Panc1 (cell line): ENCODE results near the gene CDH23. TPM values are rescaled to one million over a fixed set of nuclear protein-coding genes. Genes with fewer than 3 reads are reported as not detected.

Source experiments
- ATAC-seq: fragments of 200-7000 bp; cut with Tn5 transposase; 2 replicates; pipeline ENCODE4 v1.9.1; 2020; ENCODE audit warnings: mild to moderate bottlenecking, moderate library complexity
- BruUV-seq: library from RNA; stranded (reverse); fragments of 400-500 nt; replicated peaks from 2 replicates; lab custom pipeline; 2021; lab: Mats Ljungman, UMichigan
- CTCF ChIA-PET: fragments of 300-600 bp; sonication (Branson Sonifier 250); formaldehyde crosslinking; loops from one replicate; lab custom pipeline; 2022; ENCODE audit warnings: antibody characterized with exemption; lab: Charles Lee
- POLR2A ChIA-PET: fragments of 300-600 bp; sonication (Branson Sonifier 250); formaldehyde crosslinking; loops from one replicate; lab custom pipeline; 2022; ENCODE audit warnings: antibody characterized with exemption; lab: Charles Lee
- DNase-seq: peaks from one replicate; pipeline ENCODE4 v3.0.0-alpha.2; 2010; ENCODE audit warnings: low read depth, low spot score
- H3K27ac ChIP-seq: 2 replicates; pipeline ENCODE4 v1.5.1; 2011; ENCODE audit warnings: mild to moderate bottlenecking, low read length, inconsistent platforms
- H3K27me3 ChIP-seq: fragments of 200-500 bp; sonication (Bioruptor generic); 2 replicates; pipeline ENCODE4 v1.6.0; 2014; ENCODE audit warnings: low read length, inconsistent platforms; ENCODE audit not compliant: control insufficient read depth, insufficient read depth
- H3K36me3 ChIP-seq: fragments of 200-500 bp; sonication (Bioruptor generic); 2 replicates; pipeline ENCODE4 v1.5.1; 2014; ENCODE audit warnings: inconsistent platforms, mild to moderate bottlenecking, low read length, moderate library complexity; ENCODE audit not compliant: control insufficient read depth, insufficient read depth
- H3K4me1 ChIP-seq: 2 replicates; pipeline ENCODE4 v1.5.1; 2011; ENCODE audit warnings: inconsistent platforms, mild to moderate bottlenecking, low read length, moderate library complexity; ENCODE audit not compliant: control insufficient read depth, insufficient read depth
- H3K4me3 ChIP-seq, 2 experiments: 2 replicates each; pipeline ENCODE4 v1.5.1; 2011 to 2012; ENCODE audit warnings: low read depth in 2 of 2, low read length in 2 of 2, mild to moderate bottlenecking in 2 of 2, inconsistent platforms in 1 of 2, moderate library complexity in 1 of 2
- H3K9me3 ChIP-seq: fragments of 200-500 bp; sonication (Bioruptor generic); 2 replicates; pipeline ENCODE4 v1.5.1; 2014; ENCODE audit warnings: low read depth, mild to moderate bottlenecking, inconsistent platforms, low read length, moderate library complexity; ENCODE audit not compliant: control insufficient read depth, insufficient read depth
- CTCF ChIP-seq: fragments of 450-650 bp; IDR thresholded peaks from 2 replicates; pipeline ENCODE4 v1.5.1; 2017; ENCODE audit warnings: mild to moderate bottlenecking
- POLR2AphosphoS5 ChIP-seq: IDR thresholded peaks from 2 replicates; pipeline ENCODE4 v1.6.1; 2012; ENCODE audit warnings: mild to moderate bottlenecking, low read depth, low read length, moderate library complexity
- REST ChIP-seq, 2 experiments: IDR thresholded peaks; 2 replicates each; pipeline ENCODE4 v1.6.1; 2011 to 2012; ENCODE audit warnings: low read depth in 2 of 2, control low read depth in 1 of 2, low read length in 1 of 2, mild to moderate bottlenecking in 1 of 2, moderate library complexity in 1 of 2; ENCODE audit not compliant: insufficient read depth in 1 of 2
- SIN3A ChIP-seq: IDR thresholded peaks from 2 replicates; pipeline ENCODE4 v1.6.1; 2012; ENCODE audit warnings: low read depth, mild to moderate bottlenecking, low read length, moderate library complexity, borderline replicate concordance; ENCODE audit not compliant: insufficient read depth
- TCF7L2 ChIP-seq: IDR thresholded peaks from 2 replicates; pipeline ENCODE4 v1.6.1; 2011; ENCODE audit warnings: mild to moderate bottlenecking, low read depth, low read length, inconsistent platforms
- in situ Hi-C: cut with HindIII; loops from 2 replicates; pipeline ENCODE4 v1.10.0; 2016; ENCODE audit warnings: low sequenced_read_pairs, low pct_unique_long_range_greater_than_20kb
- intact Hi-C: fragments of 100-400 bp; cut with micrococcal nuclease; formaldehyde crosslinking; loops from one replicate; pipeline ENCODE4 v1.10.0; 2022; ENCODE audit not compliant: unreplicated experiment
- total RNA-seq: library from RNA; stranded (reverse); gene quantifications from one replicate; pipeline ENCODE4 v1.2.1, GENCODE V29; 2021; ENCODE audit not compliant: unreplicated experiment

CDH23 gene
- total RNA-seq, 1 experiment from 2014 or later, result 2.7 TPM

- ATAC-seq, result peak; percentile 38; the same call in 1 of the 2 replicates
- intact Hi-C loops, result no loop called here
Measured at GRCh38 chr10:71527135-71527534, 130.4 kb downstream of the CDH23 start.

GRCh38 chr10:71528371-71529206, 131.9 kb downstream of the CDH23 start:
- DNase-seq, result no peak
- ChIA-PET CTCF (no interaction called here), POLR2A (no interaction called here)
- TF ChIP-seq SIN3A, result no peak
- no peak for TF ChIP-seq REST (IDR thresholded peaks at IDR 0.05; ENCODE audit: insufficient read depth in 1 of 2, low read depth in 2 of 2, low read length in 1 of 2)
- no peak for TF ChIP-seq CTCF
- TF ChIP-seq POLR2AphosphoS5, result no peak
- no peak for TF ChIP-seq TCF7L2
- no peak for ATAC-seq
- BruUV-seq, result no TSS peak
- no peaks in the 10 kb centered on the region for H3K9me3 ChIP-seq
- H3K4me1 ChIP-seq, result no peaks in the 10 kb centered on the region
- in situ Hi-C loops, result no loop called here
- no peaks in the 10 kb centered on the region for H3K36me3 ChIP-seq
- H3K4me3 ChIP-seq, result no peak overlapping the region
- H3K27me3 ChIP-seq, result peaks cover 4% of the 10 kb centered on the region; the same call in 1 of the 2 replicates
- intact Hi-C loops, result no loop called here
- no peak overlapping the region for H3K27ac ChIP-seq

More at GRCh38 chr10:71527135-71527534, 130.4 kb downstream of the CDH23 start:
- in situ Hi-C loops, result no loop called here
- ChIA-PET CTCF (no interaction called here), POLR2A (interaction anchor here (0.6 kb wide), 1 partner anchor 468 kb away, joined by 5 read pairs; no protein-coding TSS in a partner anchor)
- H3K9me3 ChIP-seq, result no peaks in the 10 kb centered on the region
- no TSS peak for BruUV-seq
- TF ChIP-seq TCF7L2 (no peak), SIN3A (no peak), CTCF (no peak)
- DNase-seq, result no peak
- peaks cover 11% of the 10 kb centered on the region for H3K27me3 ChIP-seq
- no peak overlapping the region for H3K27ac ChIP-seq
- H3K36me3 ChIP-seq, result no peaks in the 10 kb centered on the region
- H3K4me1 ChIP-seq, result no peaks in the 10 kb centered on the region
- H3K4me3 ChIP-seq, result no peak overlapping the region
